ENCODE measurements around the gene FUS. TPM values are rescaled to one million over a fixed set of nuclear protein-coding genes. Genes with fewer than 3 reads are reported as not detected.

Gene FUS
- total RNA-seq, 1 donor from 2014 or later, result 166 TPM

GRCh38 chr16:31206776-31207175 is 26.8 kb downstream of the FUS start:
- no peak overlapping the region for H3K27ac ChIP-seq
- TF ChIP-seq CTCF (IDR thresholded peaks at IDR 0.05), result no peak
- H3K36me3 ChIP-seq, result no peaks in the 10 kb centered on the region
- H3K27me3 ChIP-seq, result no peaks in the 10 kb centered on the region
- peaks cover 0 to 4% of the 10 kb centered on the region in 2 donors for H3K4me1 ChIP-seq
- DNase-seq (ENCODE audit: low spot score in 2 of 2), result no peak
- intact Hi-C loops (cut with DNase I), result no loop called here
- no peaks in the 10 kb centered on the region for H3K9me3 ChIP-seq
- no peak overlapping the region for H3K4me3 ChIP-seq

- Histone ChIP-seq H3K4me1 (peaks cover 13 to 23% of the 10 kb centered on the region in 2 donors), H3K9me3 (no peaks in the 10 kb centered on the region), H3K27me3 (peaks cover 3% of the 10 kb centered on the region), H3K4me3 (no peak overlapping the region), H3K36me3 (no peaks in the 10 kb centered on the region), H3K27ac (no peak overlapping the region)
- intact Hi-C loops (cut with DNase I), result no loop called here
- DNase-seq (ENCODE audit: low spot score in 2 of 2), result no peak
- TF ChIP-seq CTCF (IDR thresholded peaks at IDR 0.05), result no peak
These were observed 33.4 kb downstream of the FUS start for GRCh38 chr16:31213342-31213741.

GRCh38 chr16:31213877-31214707 is 34.2 kb downstream of the FUS start, which contains the start of gene TRIM72:
Gene TRIM72 (plus strand): TSS chr16:31214119. CDS start chr16:31214739, 620 bp downstream.
- H3K4me1 ChIP-seq, result peaks cover 13 to 23% of the 10 kb centered on the region in 2 donors
- H3K4me3 ChIP-seq, result peak within 1 kb of the TSS; percentile 51 to 68
- intact Hi-C loops (cut with DNase I), result no loop called here
- TF ChIP-seq CTCF (IDR thresholded peaks at IDR 0.05), result no peak
- no peaks in the 10 kb centered on the region for H3K9me3 ChIP-seq
- H3K27ac ChIP-seq, result peak within 1 kb of the TSS in 1 of 2 donors; percentile 15
- H3K36me3 ChIP-seq, result no peaks in the 10 kb centered on the region
- DNase-seq (ENCODE audit: low spot score in 2 of 2), result no peak
- H3K27me3 ChIP-seq, result peaks cover 3% of the 10 kb centered on the region

GRCh38 chr16:31214708-31215286 is 34.9 kb downstream of the FUS start:
- peak overlapping the region; percentile 51 to 68 for H3K4me3 ChIP-seq
- intact Hi-C loops (cut with DNase I), result no loop called here
- DNase-seq (ENCODE audit: low spot score in 2 of 2), result no peak
- H3K4me1 ChIP-seq, result peaks cover 13 to 23% of the 10 kb centered on the region in 2 donors
- H3K27ac ChIP-seq, result peak overlapping the region in 1 of 2 donors; percentile 15
- no peaks in the 10 kb centered on the region for H3K36me3 ChIP-seq
- no peak for TF ChIP-seq CTCF (IDR thresholded peaks at IDR 0.05)
- no peaks in the 10 kb centered on the region for H3K9me3 ChIP-seq
- peaks cover 3% of the 10 kb centered on the region for H3K27me3 ChIP-seq

GRCh38 chr16:31215287-31216162 is 35.6 kb downstream of the FUS start:
- Histone ChIP-seq H3K36me3 (no peaks in the 10 kb centered on the region), H3K4me1 (peaks cover 13 to 23% of the 10 kb centered on the region in 2 donors), H3K9me3 (no peaks in the 10 kb centered on the region), H3K27me3 (peaks cover 3% of the 10 kb centered on the region), H3K27ac (no peak overlapping the region), H3K4me3 (peak overlapping the region; percentile 51 to 68)
- TF ChIP-seq CTCF (IDR thresholded peaks at IDR 0.05), result no peak
- peak in 1 of 2 donors; percentile 72 for DNase-seq (ENCODE audit: low spot score in 2 of 2)
- intact Hi-C loops (cut with DNase I), result no loop called here

Measured in ascending aorta (tissue), 2 donors.